GM23248 (cell line): ENCODE measurements around the gene TSPAN13.

Experiments
- EZH2 ChIP-seq: fragments of 200-600 bp; sonication (generic); IDR thresholded peaks from 2 replicates; pipeline ENCODE4 v1.6.1; 2018; ENCODE audit warnings: antibody characterized with exemption, mild to moderate bottlenecking; ENCODE audit not compliant: insufficient read depth, poor library complexity, severe bottlenecking
- EZH2phosphoT487 ChIP-seq: fragments of 200-600 bp; sonication (generic); IDR thresholded peaks from 2 replicates; pipeline ENCODE4 v1.6.1; 2018; ENCODE audit warnings: antibody characterized with exemption, moderate library complexity, mild to moderate bottlenecking, low read depth; ENCODE audit not compliant: insufficient read depth

- TF ChIP-seq EZH2 (no peak), EZH2phosphoT487 (no peak)
Measured at GRCh38 chr7:16711730-16712129, 41.8 kb upstream of the TSPAN13 start.
